Psoas muscle (tissue), 8 donors: ENCODE data around the gene NFIB. TPM values are rescaled to one million over a fixed set of nuclear protein-coding genes. Genes with fewer than 3 reads are reported as not detected.

Experiments used
- ATAC-seq, 4 donors: fragments of 200-7000 bp; cut with Tn5 transposase; one replicate each; pipeline ENCODE4 v1.9.1; 2020; ENCODE audit warnings: moderate library complexity in 3 of 4, mild to moderate bottlenecking in 2 of 4
- DNase-seq, 2 donors: peaks; one replicate each; pipeline ENCODE4 v3.0.0-alpha.2; 2020
- H3K27ac ChIP-seq: fragments of 200-600 bp; one replicate; pipeline ENCODE4 v1.8.0; 2022
- H3K27me3 ChIP-seq, 3 donors: fragments of 200-600 bp in 1 of 3; one replicate each; pipeline versions ENCODE4 v1.6.1 to v1.8.0; 2013 to 2022; ENCODE audit warnings: low read length in 2 of 3, mild to moderate bottlenecking in 2 of 3, moderate library complexity in 1 of 3; ENCODE audit not compliant: insufficient read depth in 3 of 3
- H3K36me3 ChIP-seq, 2 donors: fragments of 200-600 bp in 1 of 2; one replicate each; pipeline versions ENCODE4 v1.6.1 to v1.8.0; 2013 to 2022; ENCODE audit warnings: low read depth in 1 of 2, mild to moderate bottlenecking in 1 of 2, moderate library complexity in 1 of 2; ENCODE audit not compliant: insufficient read depth in 1 of 2
- H3K4me1 ChIP-seq: fragments of 200-600 bp; one replicate; pipeline ENCODE4 v1.8.0; 2022
- H3K4me3 ChIP-seq: fragments of 200-600 bp; one replicate; pipeline ENCODE4 v1.8.0; 2022; ENCODE audit warnings: mild to moderate bottlenecking
- H3K9me3 ChIP-seq: fragments of 200-600 bp; one replicate; pipeline ENCODE4 v1.8.0; 2022
- WGBS, 3 donors: extraction: QIAGEN DNeasy Blood & Tissue Kit; methylation state at CpG; one replicate each; pipeline versions ENCODE4 v1.1.6 to v1.1.7; 2013; 5-methylcytosine and 5-hydroxymethylcytosine counted together
- intact Hi-C, 2 donors: fragments of 100-400 bp; cut with DNase I; formaldehyde crosslinking; loops; one replicate each; pipeline versions ENCODE4 v1.11.0 to v1.14.2; 2022
- polyA plus RNA-seq, 3 donors: library from polyadenylated mRNA; stranded (reverse); fragments of 200-250 nt; gene quantifications; one replicate each; pipeline ENCODE4 v1.2.3, GENCODE V29; 2013
- total RNA-seq, 4 donors: library from RNA; stranded (reverse); fragmentation: NEBNext Ultra II Directional in 2 of 4; extraction: Animal tissue kit (Norgen Biotek cat#: 25700) in 2 of 4; gene quantifications; one replicate each; pipeline versions ENCODE4 v1.2.1 to v1.2.4, GENCODE V29; 2021 to 2023
- TF ChIP-seq, protein P1 (sequence below): fragments of 200-600 bp; IDR thresholded peaks from one replicate; pipeline ENCODE4 v1.8.0; 2022; ENCODE audit warnings: antibody characterized with exemption
- donor health status: healthy with polysubstance abuse.
- donor health status: DM: no; HTN: no; CAD: no; lungs with moderate emphysema.
- donor health status: Bipolar disorder and iron deficiency.
- donor health status: healthy.
- donor health status: DM: yes; HTN: yes; CAD: no.
- donor health status: DM: no; HTN: no; CAD: no.
- donor health status: DM: no; HTN: no; CAD: no.
- donor health status: DM: yes; HTN: yes; CAD: no.

The NFIB gene
- total and polyA plus RNA-seq, 7 donors, result 5.8 to 65.1 (median 35.0) TPM

GRCh38 chr9:14192556-14192955 lies 121.4 kb downstream of the NFIB start:
- Histone ChIP-seq H3K9me3 (no peaks in the 10 kb centered on the region), H3K27me3 (no peaks in the 10 kb centered on the region), H3K4me1 (peaks cover 52% of the 10 kb centered on the region), H3K36me3 (no peaks in the 10 kb centered on the region), H3K27ac (no peak overlapping the region), H3K4me3 (no peak overlapping the region)
- TF ChIP-seq, protein P1, sequence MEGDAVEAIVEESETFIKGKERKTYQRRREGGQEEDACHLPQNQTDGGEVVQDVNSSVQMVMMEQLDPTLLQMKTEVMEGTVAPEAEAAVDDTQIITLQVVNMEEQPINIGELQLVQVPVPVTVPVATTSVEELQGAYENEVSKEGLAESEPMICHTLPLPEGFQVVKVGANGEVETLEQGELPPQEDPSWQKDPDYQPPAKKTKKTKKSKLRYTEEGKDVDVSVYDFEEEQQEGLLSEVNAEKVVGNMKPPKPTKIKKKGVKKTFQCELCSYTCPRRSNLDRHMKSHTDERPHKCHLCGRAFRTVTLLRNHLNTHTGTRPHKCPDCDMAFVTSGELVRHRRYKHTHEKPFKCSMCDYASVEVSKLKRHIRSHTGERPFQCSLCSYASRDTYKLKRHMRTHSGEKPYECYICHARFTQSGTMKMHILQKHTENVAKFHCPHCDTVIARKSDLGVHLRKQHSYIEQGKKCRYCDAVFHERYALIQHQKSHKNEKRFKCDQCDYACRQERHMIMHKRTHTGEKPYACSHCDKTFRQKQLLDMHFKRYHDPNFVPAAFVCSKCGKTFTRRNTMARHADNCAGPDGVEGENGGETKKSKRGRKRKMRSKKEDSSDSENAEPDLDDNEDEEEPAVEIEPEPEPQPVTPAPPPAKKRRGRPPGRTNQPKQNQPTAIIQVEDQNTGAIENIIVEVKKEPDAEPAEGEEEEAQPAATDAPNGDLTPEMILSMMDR, result no peak
- no peak for ATAC-seq
- intact Hi-C loops, result loop anchor here in 1 of 2 donors (10.0 kb wide), 1 partner anchor 48 kb away; no protein-coding TSS in a partner anchor
- WGBS, 3 donors, result 89 to 98% (median 90%) methylated on average over 1 of the region's 1 CpG
- DNase-seq, result no peak

DNA sequence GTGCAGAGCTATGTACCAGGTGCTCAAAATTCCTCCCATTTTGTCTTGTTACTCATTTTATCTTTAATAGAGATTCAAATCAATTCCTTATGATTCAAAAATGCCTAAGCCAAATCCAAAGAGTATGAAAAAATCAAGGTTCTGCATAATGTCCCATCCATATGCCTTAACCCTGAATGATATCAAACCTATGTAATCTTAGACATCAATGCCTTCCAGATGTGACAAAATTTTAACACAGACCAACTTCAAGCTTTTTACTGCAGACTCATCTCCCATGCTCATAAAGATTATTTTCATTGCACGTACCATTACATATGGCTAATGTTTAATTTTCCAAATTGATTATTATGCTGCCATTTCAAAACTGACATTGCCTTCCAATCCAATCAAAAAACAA lies 122.4 kb downstream of the NFIB start:
- TF ChIP-seq, protein P1, result no peak
- H3K27ac ChIP-seq, result no peak overlapping the region
- no peak overlapping the region for H3K4me3 ChIP-seq
- intact Hi-C loops, result loop anchor here in 1 of 2 donors (10.0 kb wide), 1 partner anchor 47 kb away; no protein-coding TSS in a partner anchor
- no peak for ATAC-seq
- H3K9me3 ChIP-seq, result no peaks in the 10 kb centered on the region
- no peaks in the 10 kb centered on the region for H3K27me3 ChIP-seq
- H3K4me1 ChIP-seq, result peaks cover 48% of the 10 kb centered on the region
- DNase-seq, result no peak
- H3K36me3 ChIP-seq, result no peaks in the 10 kb centered on the region
- 95 to 98% (median 95%) methylated on average over 1 of the region's 1 CpG for WGBS, 3 donors

GRCh38 chr9:14190240-14190639 lies 123.7 kb downstream of the NFIB start:
- DNase-seq (no peak), ATAC-seq (no peak)
- Histone ChIP-seq H3K27ac (no peak overlapping the region), H3K4me3 (no peak overlapping the region), H3K4me1 (peaks cover 42% of the 10 kb centered on the region), H3K36me3 (no peaks in the 10 kb centered on the region), H3K9me3 (no peaks in the 10 kb centered on the region), H3K27me3 (no peaks in the 10 kb centered on the region)
- intact Hi-C loops, result loop anchor here in 1 of 2 donors (10.0 kb wide), 1 partner anchor 45 kb away; no protein-coding TSS in a partner anchor
- 67 to 73% (median 72%) methylated on average over 1 of the region's 1 CpG for WGBS, 3 donors
- TF ChIP-seq, protein P1, result no peak

DNA sequence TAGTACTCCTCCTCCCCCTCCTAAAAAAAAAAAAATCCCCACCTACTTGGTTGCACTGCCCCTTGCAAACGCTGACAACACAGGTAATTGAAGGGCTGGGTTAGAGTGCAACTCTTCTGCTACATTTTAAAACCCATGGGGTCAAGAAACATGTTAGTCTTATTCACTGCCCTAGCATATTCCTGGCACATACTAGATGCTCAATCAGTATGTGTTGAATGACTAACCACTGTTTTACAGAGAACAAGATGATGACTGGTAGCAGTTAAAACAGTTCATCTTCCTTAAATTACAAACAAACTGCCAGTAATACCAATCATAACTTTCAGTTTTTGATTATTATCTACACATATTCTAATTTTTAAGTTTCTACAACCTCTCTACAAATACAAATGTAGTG lies 124.4 kb downstream of the NFIB start:
- peak; percentile 42 to 77 (median 54) for ATAC-seq
- no peak overlapping the region for H3K27ac ChIP-seq
- intact Hi-C loops, result no loop called here
- no peaks in the 10 kb centered on the region for H3K9me3 ChIP-seq
- H3K36me3 ChIP-seq, result no peaks in the 10 kb centered on the region
- TF ChIP-seq, protein P1, result no peak
- peaks cover 41% of the 10 kb centered on the region for H3K4me1 ChIP-seq
- no peak for DNase-seq
- H3K4me3 ChIP-seq, result no peak overlapping the region
- WGBS, 3 donors, result 84 to 97% (median 95%) methylated on average over 1 of the region's 1 CpG
- no peaks in the 10 kb centered on the region for H3K27me3 ChIP-seq

DNA sequence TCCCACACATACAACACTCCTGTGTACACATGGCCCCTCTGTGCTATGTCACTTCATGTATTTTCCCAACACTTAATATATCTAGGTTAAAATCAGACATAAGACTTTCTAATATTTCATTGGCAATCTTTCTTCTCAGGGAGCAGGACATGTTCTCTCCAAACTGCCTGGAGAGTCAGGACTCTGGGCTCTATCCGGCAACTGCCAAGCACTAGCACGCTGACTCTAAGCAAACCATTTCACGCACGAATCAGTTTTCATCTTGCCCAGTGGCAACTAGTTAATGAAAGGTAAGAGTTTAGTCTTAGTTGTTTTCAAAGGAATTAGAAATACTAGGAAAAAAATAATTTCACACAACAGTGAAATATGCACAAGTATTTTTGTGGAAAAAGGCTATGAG lies 124.8 kb downstream of the NFIB start:
- no peaks in the 10 kb centered on the region for H3K27me3 ChIP-seq

More for the DNA sequence above, 124.8 kb downstream of the NFIB start:
- TF ChIP-seq, protein P1, result no peak
- Histone ChIP-seq H3K9me3 (no peaks in the 10 kb centered on the region), H3K4me1 (peaks cover 36% of the 10 kb centered on the region), H3K36me3 (no peaks in the 10 kb centered on the region), H3K4me3 (no peak overlapping the region), H3K27ac (no peak overlapping the region)
- no peak for DNase-seq
- intact Hi-C loops, result no loop called here
- 28 to 56% (median 30%) methylated on average over 4 of the region's 4 CpGs for WGBS, 3 donors
- ATAC-seq, result peak in 2 of 4 donors; percentile 55 to 69
